HUES6 (cell line): Measurements from ENCODE around the gene PTPN18.

Experiments
- H3K27ac ChIP-seq: 2 replicates; pipeline ENCODE4 v1.7.0; 2013; ENCODE audit warnings: low read depth, mild to moderate bottlenecking, low read length, inconsistent platforms
- H3K27me3 ChIP-seq: 2 replicates; pipeline ENCODE4 v1.6.1; 2013; ENCODE audit warnings: low read length; ENCODE audit not compliant: control insufficient read depth, insufficient read depth
- H3K36me3 ChIP-seq: 2 replicates; pipeline ENCODE4 v1.6.1; 2013; ENCODE audit warnings: low read length; ENCODE audit not compliant: control insufficient read depth, insufficient read depth
- H3K4me1 ChIP-seq: 2 replicates; pipeline ENCODE4 v1.6.1; 2013; ENCODE audit warnings: low read length; ENCODE audit not compliant: control insufficient read depth, insufficient read depth
- H3K4me3 ChIP-seq: 2 replicates; pipeline ENCODE4 v1.5.1; 2013; ENCODE audit warnings: low read depth, low read length
- H3K9ac ChIP-seq: one replicate; pipeline ENCODE4 v1.6.1; 2013; ENCODE audit warnings: mild to moderate bottlenecking, low read length
- H3K9me3 ChIP-seq: 2 replicates; pipeline ENCODE4 v1.6.1; 2013; ENCODE audit warnings: low read depth, low read length; ENCODE audit not compliant: control insufficient read depth, insufficient read depth

PTPN18 gene, protein sequence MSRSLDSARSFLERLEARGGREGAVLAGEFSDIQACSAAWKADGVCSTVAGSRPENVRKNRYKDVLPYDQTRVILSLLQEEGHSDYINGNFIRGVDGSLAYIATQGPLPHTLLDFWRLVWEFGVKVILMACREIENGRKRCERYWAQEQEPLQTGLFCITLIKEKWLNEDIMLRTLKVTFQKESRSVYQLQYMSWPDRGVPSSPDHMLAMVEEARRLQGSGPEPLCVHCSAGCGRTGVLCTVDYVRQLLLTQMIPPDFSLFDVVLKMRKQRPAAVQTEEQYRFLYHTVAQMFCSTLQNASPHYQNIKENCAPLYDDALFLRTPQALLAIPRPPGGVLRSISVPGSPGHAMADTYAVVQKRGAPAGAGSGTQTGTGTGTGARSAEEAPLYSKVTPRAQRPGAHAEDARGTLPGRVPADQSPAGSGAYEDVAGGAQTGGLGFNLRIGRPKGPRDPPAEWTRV

DNA sequence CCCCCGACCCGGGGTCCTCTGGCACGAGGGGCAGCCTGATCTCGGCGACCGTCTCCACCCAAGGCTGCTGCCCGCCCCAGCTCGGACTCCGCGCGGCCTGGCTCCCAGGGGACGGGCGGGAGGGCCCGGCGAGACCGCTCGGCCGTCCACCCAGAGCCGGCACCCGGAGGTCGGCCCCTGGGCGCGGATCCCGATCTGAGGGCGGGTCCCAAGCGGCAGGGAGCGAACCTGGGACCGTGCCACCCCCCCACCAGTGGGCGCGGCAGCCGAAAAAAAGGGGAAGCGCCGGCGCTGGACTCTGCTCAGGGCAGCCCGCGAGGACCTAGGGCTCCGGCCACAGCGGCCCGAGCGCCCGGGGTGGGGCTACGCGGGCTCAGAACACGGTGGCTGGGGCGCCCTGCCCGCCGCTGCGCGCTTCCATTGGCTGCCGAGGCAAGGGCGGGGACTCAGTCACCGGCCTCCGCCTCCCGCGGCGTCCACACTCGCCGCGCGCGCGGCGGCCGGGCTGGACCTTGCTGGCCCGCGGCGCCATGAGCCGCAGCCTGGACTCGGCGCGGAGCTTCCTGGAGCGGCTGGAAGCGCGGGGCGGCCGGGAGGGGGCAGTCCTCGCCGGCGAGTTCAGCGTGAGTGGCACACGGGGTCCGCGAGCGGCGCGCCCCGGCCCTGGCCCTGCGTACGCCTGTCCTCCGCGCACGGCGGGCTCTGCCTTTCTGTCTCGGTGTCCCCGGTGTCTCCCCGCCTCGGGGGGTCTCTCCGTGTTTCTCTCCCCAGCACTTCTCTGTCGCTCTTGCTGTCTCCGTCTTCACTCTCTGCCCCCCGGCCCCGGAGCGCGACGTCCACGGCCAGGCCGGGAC is at the start of gene PTPN18:
TSS of gene PTPN18 (plus strand) at position 479 of the 854 bp plus-strand sequence. CDS start at position 531, 52 bp downstream.
- no peaks in the 10 kb centered on the region for H3K9me3 ChIP-seq
- H3K4me1 ChIP-seq: peaks cover 4% of the 10 kb centered on the region; the same call in 1 of the 2 replicates
- H3K27me3 ChIP-seq: peaks cover 37% of the 10 kb centered on the region
- H3K9ac ChIP-seq: peak within 1 kb of the TSS; percentile 13
- no peak within 1 kb of the TSS for H3K27ac ChIP-seq
- H3K4me3 ChIP-seq: peak within 1 kb of the TSS; percentile 74
- no peaks in the 10 kb centered on the region for H3K36me3 ChIP-seq

DNA sequence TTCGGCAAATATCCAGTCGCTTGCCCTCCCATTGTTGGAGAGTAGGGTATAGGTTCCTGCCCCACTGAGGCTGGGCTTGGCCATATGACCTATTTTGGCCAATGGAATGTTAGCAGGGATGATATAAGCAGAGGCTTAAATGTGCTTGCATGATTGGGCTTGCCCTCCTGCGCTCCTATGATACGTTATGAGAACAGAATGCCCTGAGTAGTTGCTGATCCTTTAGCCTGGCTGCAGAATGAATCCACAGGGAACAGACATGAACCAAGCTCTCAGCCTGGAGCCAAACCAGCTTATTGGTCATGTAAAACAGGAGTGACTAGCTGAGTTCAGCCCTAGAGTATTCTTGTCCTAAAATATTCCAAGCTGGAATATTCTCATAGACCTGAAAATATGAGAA is 48.0 kb upstream of the PTPN18 start:
- H3K4me3 ChIP-seq: no peak overlapping the region
- peaks cover 32% of the 10 kb centered on the region; the same call in 1 of the 2 replicates for H3K27me3 ChIP-seq
- H3K9ac ChIP-seq: no peak overlapping the region
- no peak overlapping the region for H3K27ac ChIP-seq
- H3K36me3 ChIP-seq: no peaks in the 10 kb centered on the region
- no peaks in the 10 kb centered on the region for H3K9me3 ChIP-seq
- no peaks in the 10 kb centered on the region for H3K4me1 ChIP-seq

DNA sequence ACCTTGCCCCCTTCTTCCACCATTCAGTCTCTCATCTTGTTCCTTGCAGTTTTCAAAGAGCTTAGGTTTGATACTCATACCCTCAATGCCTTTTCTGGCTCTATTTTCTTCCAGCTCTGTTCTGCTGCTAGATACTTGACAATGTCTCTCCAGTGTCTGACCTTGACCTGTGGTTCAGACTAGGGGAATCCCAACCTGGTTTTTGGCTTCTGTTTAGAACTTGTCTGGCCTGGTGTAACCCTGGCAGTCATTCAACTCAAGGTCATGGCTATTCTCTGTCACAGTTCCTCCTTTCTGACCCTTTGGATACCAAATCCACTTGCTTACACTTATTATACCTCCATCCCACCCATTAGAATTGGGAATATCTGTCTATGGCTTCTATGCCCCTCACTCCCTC is 45.0 kb upstream of the PTPN18 start:
- Histone ChIP-seq H3K9me3 (no peaks in the 10 kb centered on the region), H3K4me1 (no peaks in the 10 kb centered on the region), H3K9ac (no peak overlapping the region), H3K27ac (no peak overlapping the region), H3K36me3 (no peaks in the 10 kb centered on the region), H3K4me3 (no peak overlapping the region), H3K27me3 (peaks cover 26% of the 10 kb centered on the region; the same call in 1 of the 2 replicates)

DNA sequence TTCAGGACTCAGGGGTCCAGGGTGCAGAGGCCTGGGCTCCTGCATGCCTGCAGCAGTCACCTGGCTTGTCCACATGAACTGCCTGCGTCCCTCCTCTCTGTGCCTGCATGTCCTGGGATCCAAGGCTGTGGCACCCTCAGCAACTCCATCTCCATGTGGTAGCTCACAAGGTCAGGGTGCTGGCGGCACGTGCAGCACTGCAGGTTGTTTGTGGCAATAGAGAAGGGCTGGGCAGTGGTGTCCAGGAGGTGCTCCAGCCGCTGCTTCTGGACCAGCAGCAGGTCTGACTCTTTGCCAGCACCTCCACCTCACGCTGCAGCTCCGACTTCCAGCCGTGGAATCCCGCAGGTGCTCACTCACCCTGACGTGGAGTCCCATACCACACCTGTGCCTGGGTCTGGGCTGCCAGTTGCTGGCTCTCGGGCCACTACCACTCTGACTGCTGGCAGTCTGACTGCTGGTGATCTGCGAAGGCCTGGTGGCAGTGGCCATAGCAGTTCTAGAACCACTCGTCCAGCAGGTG is 42.0 kb upstream of the PTPN18 start:
- Histone ChIP-seq H3K4me1 (no peaks in the 10 kb centered on the region), H3K9ac (no peak overlapping the region), H3K27ac (no peak overlapping the region), H3K36me3 (no peaks in the 10 kb centered on the region), H3K9me3 (no peaks in the 10 kb centered on the region), H3K27me3 (peaks cover 25% of the 10 kb centered on the region; the same call in 1 of the 2 replicates), H3K4me3 (no peak overlapping the region)

DNA sequence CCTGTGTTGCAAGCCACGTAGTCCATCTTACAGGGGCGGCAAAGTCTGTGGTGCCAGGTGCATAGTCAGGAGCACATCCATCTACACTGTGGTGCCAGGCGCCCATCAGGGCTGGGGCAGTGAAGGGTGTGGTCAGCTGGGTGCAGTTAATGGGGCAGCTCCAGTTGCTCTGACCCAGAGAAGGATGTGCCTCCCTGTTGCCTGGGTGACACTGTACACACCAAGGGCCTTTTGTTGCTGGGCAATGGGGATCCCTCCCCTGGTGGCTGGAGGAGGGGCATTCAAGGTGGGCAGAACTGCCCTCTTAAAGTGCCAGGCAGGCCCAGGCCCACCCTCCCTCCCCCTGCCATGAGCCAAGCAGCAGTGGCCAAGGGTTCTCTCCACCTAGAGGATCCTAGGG is 41.5 kb upstream of the PTPN18 start:
- H3K9ac ChIP-seq: no peak overlapping the region
- H3K27ac ChIP-seq: no peak overlapping the region
- H3K9me3 ChIP-seq: no peaks in the 10 kb centered on the region
- no peak overlapping the region for H3K4me3 ChIP-seq
- peaks cover 20% of the 10 kb centered on the region; the same call in 1 of the 2 replicates for H3K27me3 ChIP-seq
- no peaks in the 10 kb centered on the region for H3K36me3 ChIP-seq
- no peaks in the 10 kb centered on the region for H3K4me1 ChIP-seq

DNA sequence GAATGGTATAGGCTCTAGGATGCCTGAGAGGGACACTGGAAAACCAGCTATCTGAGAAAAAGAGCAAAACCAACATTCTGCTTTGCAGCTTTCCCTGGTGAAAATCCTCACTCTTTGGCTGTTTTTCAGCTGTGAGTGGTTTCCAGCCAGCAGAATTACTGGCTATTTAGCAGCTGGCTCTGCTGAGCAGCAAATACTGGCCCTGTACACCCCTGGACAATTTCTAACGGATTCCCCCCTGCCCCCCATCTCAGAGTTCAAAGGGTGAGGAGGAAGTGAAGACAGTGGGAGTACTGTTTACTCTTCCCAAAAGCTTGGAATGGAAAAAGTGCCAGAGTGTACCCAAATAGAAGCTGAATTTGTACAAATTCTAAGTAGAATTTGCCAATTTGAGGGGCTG is 39.3 kb upstream of the PTPN18 start:
- H3K4me3 ChIP-seq: no peak overlapping the region
- H3K27me3 ChIP-seq: peaks cover 3% of the 10 kb centered on the region; the same call in 1 of the 2 replicates
- no peaks in the 10 kb centered on the region for H3K4me1 ChIP-seq
- no peaks in the 10 kb centered on the region for H3K36me3 ChIP-seq
- no peaks in the 10 kb centered on the region for H3K9me3 ChIP-seq
- H3K27ac ChIP-seq: no peak overlapping the region
- no peak overlapping the region for H3K9ac ChIP-seq

DNA sequence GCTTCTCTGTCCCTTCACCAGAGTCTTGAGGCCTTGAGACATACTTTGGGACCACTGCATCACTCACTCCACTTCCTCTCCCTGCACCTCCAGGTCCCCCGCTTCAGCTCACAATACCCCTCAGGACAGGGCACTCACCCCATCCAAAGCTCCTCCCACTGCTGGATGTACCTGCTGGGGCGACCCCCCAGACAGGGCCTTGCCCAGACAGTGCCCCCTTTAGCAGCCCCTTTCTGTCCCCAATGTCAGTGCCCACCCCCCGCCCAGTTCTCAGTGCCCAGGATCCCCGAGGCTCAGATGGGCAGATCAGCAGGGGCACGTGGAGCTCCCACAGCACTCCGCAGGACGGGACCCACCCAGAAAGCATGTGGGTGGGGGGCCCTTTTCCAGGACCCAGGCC is 37.0 kb upstream of the PTPN18 start:
- Histone ChIP-seq H3K27ac (no peak overlapping the region), H3K9me3 (no peaks in the 10 kb centered on the region), H3K9ac (no peak overlapping the region), H3K4me3 (no peak overlapping the region), H3K4me1 (no peaks in the 10 kb centered on the region), H3K27me3 (no peaks in the 10 kb centered on the region; the same call in 1 of the 2 replicates), H3K36me3 (no peaks in the 10 kb centered on the region)

DNA sequence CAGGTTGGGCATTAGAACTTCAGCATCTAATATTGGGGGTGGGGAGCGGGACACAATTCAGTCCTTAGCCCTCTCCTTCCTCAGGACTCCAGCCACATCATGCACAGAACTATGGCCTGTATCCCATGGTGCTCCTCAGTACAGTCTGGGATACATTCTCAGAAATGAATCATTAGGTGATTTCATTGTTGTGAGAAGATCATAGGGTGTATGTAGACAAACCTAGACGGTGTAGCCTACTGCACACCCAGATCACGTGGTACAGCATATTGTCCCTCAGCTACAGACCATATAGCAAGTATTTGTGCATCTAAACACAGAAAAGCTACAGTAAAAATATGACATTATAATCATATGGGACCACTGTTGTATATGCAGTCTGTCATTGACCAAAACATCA is 36.3 kb upstream of the PTPN18 start:
- Histone ChIP-seq H3K4me3 (no peak overlapping the region), H3K27me3 (no peaks in the 10 kb centered on the region; the same call in 1 of the 2 replicates), H3K36me3 (no peaks in the 10 kb centered on the region), H3K9me3 (no peaks in the 10 kb centered on the region), H3K27ac (no peak overlapping the region), H3K4me1 (no peaks in the 10 kb centered on the region), H3K9ac (no peak overlapping the region)

DNA sequence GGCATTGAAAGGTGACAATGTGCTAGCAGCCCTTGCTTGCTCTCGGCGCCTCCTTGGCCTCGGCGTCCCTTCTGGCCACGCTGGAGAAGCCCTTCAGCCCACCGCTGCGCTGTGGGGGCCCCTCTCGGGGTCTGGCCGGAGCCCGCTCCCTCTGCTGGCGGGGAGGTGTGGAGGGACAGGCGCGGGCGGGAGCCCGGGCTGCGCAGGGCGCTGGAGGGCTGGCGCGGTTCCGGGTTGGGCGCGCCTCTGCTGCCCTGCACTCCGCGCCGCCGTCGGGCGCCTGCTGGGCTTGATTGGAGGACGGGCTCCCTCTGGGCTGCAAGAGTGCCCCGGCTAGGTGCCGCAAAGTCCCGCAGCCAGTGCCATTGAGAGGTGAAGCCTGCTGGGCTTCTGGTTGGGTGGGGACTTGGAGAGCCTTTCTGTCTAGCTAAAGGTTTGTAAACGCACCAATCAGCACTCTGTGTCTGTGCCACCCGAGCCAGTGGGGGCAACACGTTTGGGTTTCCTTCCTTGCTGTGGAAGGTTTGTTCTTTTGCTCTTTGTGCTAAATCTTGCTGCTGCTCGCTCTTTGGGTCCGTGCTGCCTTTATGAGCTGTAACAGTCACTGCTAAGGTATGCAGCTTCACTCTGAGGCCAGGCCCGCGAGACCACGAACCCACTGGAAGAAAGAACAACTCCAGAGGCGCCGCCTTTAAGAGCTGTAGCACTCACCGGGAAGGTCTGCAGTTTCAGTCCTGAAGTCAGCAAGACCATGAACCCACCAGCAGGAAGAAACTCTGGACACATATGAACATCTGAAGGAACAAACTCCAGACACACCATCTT is 27.9 kb upstream of the PTPN18 start:
- no peaks in the 10 kb centered on the region for H3K36me3 ChIP-seq
- peak overlapping the region; percentile 38; the same call in 1 of the 2 replicates for H3K4me3 ChIP-seq
- peak overlapping the region; percentile 12 for H3K9ac ChIP-seq
- peaks cover 14% of the 10 kb centered on the region; the same call in 1 of the 2 replicates for H3K4me1 ChIP-seq
- no peak overlapping the region for H3K27ac ChIP-seq
- H3K27me3 ChIP-seq: peaks cover 12% of the 10 kb centered on the region
- peaks cover 2% of the 10 kb centered on the region; the same call in 1 of the 2 replicates for H3K9me3 ChIP-seq

DNA sequence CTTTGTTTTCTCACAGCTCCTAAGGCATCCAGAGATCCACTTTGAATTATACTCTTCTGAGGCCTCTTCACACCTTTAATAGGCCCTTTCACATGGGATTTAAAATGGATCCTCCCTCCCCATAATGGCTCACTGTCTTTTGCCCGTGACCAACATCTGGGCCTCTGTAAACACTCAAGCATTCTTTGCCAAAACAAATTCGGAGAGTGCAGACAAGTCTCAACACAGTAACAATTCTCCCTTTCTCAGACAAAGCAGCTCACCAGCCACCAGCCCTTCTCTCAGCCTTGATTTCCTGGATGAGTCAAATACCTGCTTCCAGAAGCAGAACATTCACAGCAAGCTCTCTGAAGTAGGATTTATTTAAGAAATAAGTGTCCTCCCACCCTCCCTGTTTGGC is 27.1 kb upstream of the PTPN18 start:
- Histone ChIP-seq H3K9me3 (peaks cover 2% of the 10 kb centered on the region; the same call in 1 of the 2 replicates), H3K9ac (no peak overlapping the region), H3K4me3 (no peak overlapping the region), H3K36me3 (no peaks in the 10 kb centered on the region), H3K27me3 (peaks cover 12% of the 10 kb centered on the region), H3K4me1 (peaks cover 14% of the 10 kb centered on the region; the same call in 1 of the 2 replicates), H3K27ac (no peak overlapping the region)
